Measurements from ENCODE around the gene PDAP1. TPM values are rescaled to one million over a fixed set of nuclear protein-coding genes. Genes with fewer than 3 reads are reported as not detected.

Gene PDAP1
- 94.9 TPM for polyA plus RNA-seq
- long read RNA-seq, donor 1, transcript PDAP1-201 (6 exons, 2,546 nt): major isoform, 21 of 58 reads
- long read RNA-seq, donor 1, partial matches to known transcripts: 21 of 58 reads
- long read RNA-seq, donor 1, other reads (novel, unspliced or antisense): 16 of 58 reads
- long read RNA-seq, donor 2, transcript PDAP1-201 (6 exons, 2,546 nt): major isoform, 32 of 38 reads
- long read RNA-seq, donor 2, partial matches to known transcripts: 5 of 38 reads
- long read RNA-seq, donor 2, other reads (novel, unspliced or antisense): 0 of 38 reads
- long read RNA-seq, donor 3, transcript PDAP1-201 (6 exons, 2,546 nt): major isoform, 34 of 58 reads
- long read RNA-seq, donor 3, partial matches to known transcripts: 23 of 58 reads
- long read RNA-seq, donor 3, other reads (novel, unspliced or antisense): 0 of 58 reads
- long read RNA-seq, donor 4, partial matches to known transcripts: 0 of 4 reads
- long read RNA-seq, donor 4, other reads (novel, unspliced or antisense): 0 of 4 reads
- long read RNA-seq, donor 5, transcript PDAP1-201 (6 exons, 2,546 nt): major isoform, 27 of 27 reads
- long read RNA-seq, donor 5, partial matches to known transcripts: 0 of 27 reads
- long read RNA-seq, donor 5, other reads (novel, unspliced or antisense): 0 of 27 reads
- long read RNA-seq, donor 6, transcript PDAP1-201 (6 exons, 2,546 nt): major isoform, 33 of 43 reads
- long read RNA-seq, donor 6, partial matches to known transcripts: 10 of 43 reads
- long read RNA-seq, donor 6, other reads (novel, unspliced or antisense): 0 of 43 reads
- long read RNA-seq, donor 7, transcript PDAP1-201 (6 exons, 2,546 nt): major isoform, 13 of 13 reads
- long read RNA-seq, donor 7, partial matches to known transcripts: 0 of 13 reads
- long read RNA-seq, donor 7, other reads (novel, unspliced or antisense): 0 of 13 reads
- long read RNA-seq, donor 8, transcript PDAP1-201 (6 exons, 2,546 nt): major isoform, 23 of 60 reads
- long read RNA-seq, donor 8, partial matches to known transcripts: 31 of 60 reads
- long read RNA-seq, donor 8, other reads (novel, unspliced or antisense): 5 of 60 reads
- long read RNA-seq, donor 9, transcript PDAP1-201 (6 exons, 2,546 nt): major isoform, 20 of 26 reads
- long read RNA-seq, donor 9, partial matches to known transcripts: 6 of 26 reads
- long read RNA-seq, donor 9, other reads (novel, unspliced or antisense): 0 of 26 reads
- long read RNA-seq, donor 10, transcript PDAP1-201 (6 exons, 2,546 nt): major isoform, 33 of 148 reads
- long read RNA-seq, donor 10, partial matches to known transcripts: 83 of 148 reads
- long read RNA-seq, donor 10, other reads (novel, unspliced or antisense): 32 of 148 reads
- long read RNA-seq, donor 11, transcript PDAP1-201 (6 exons, 2,546 nt): major isoform, 26 of 99 reads
- long read RNA-seq, donor 11, partial matches to known transcripts: 47 of 99 reads
- long read RNA-seq, donor 11, other reads (novel, unspliced or antisense): 26 of 99 reads

- H3K27me3 ChIP-seq (ENCODE audit: control insufficient read depth, insufficient read depth, low read length): no peaks in the 10 kb centered on the region
- peak within 1 kb of the TSS; percentile 88 for H3K27ac ChIP-seq (ENCODE audit: low read length)
- H3K4me3 ChIP-seq (ENCODE audit: low read length): peak within 1 kb of the TSS; percentile 90
- H3K9me3 ChIP-seq (ENCODE audit: control insufficient read depth, low read depth, low read length): no peaks in the 10 kb centered on the region
- H3K36me3 ChIP-seq (ENCODE audit: control insufficient read depth, insufficient read depth, low read length): peaks cover 42% of the 10 kb centered on the region
- H3K4me1 ChIP-seq (ENCODE audit: control insufficient read depth, insufficient read depth, low read length): peaks cover 4% of the 10 kb centered on the region
- no CpG with 5 or more reads among the region's 72 CpGs for WGBS (ENCODE audit: insufficient coverage, low lambda C conversion rate)
- peak; percentile 91 to 97 for DNase-seq
Measured at GRCh38 chr7:99408379-99409191, at the start of gene PDAP1, which contains the start of gene BUD31. Gene PDAP1, minus strand, starts transcription at chr7:99408597. Its CDS starts 49 bp downstream, at chr7:99408548. Gene BUD31, plus strand, starts transcription at chr7:99408969. Its CDS starts 2,124 bp downstream, at chr7:99411093.

GRCh38 chr7:99457650-99458493 lies 49.5 kb upstream of the PDAP1 start:
- H3K4me3 ChIP-seq (ENCODE audit: low read length): no peak overlapping the region
- no peaks in the 10 kb centered on the region for H3K4me1 ChIP-seq (ENCODE audit: control insufficient read depth, insufficient read depth, low read length)
- no peak for DNase-seq
- no peaks in the 10 kb centered on the region for H3K9me3 ChIP-seq (ENCODE audit: control insufficient read depth, low read depth, low read length)
- peaks cover 80% of the 10 kb centered on the region for H3K36me3 ChIP-seq (ENCODE audit: control insufficient read depth, insufficient read depth, low read length)
- no peak overlapping the region for H3K27ac ChIP-seq (ENCODE audit: low read length)
- no CpG with 5 or more reads among the region's 26 CpGs for WGBS (ENCODE audit: insufficient coverage, low lambda C conversion rate)
- no peaks in the 10 kb centered on the region for H3K27me3 ChIP-seq (ENCODE audit: control insufficient read depth, insufficient read depth, low read length)

- no peak for DNase-seq
- Histone ChIP-seq H3K4me3 (ENCODE audit: low read length) (no peak overlapping the region), H3K27ac (ENCODE audit: low read length) (no peak overlapping the region), H3K4me1 (ENCODE audit: control insufficient read depth, insufficient read depth, low read length) (no peaks in the 10 kb centered on the region), H3K27me3 (ENCODE audit: control insufficient read depth, insufficient read depth, low read length) (no peaks in the 10 kb centered on the region), H3K9me3 (ENCODE audit: control insufficient read depth, low read depth, low read length) (no peaks in the 10 kb centered on the region), H3K36me3 (ENCODE audit: control insufficient read depth, insufficient read depth, low read length) (peaks cover 87% of the 10 kb centered on the region)
- WGBS (ENCODE audit: insufficient coverage, low lambda C conversion rate): no CpG with 5 or more reads among the region's 6 CpGs
Measured at GRCh38 chr7:99457050-99457649, 48.8 kb upstream of the PDAP1 start.

GRCh38 chr7:99456288-99456687 lies 47.9 kb upstream of the PDAP1 start:
- WGBS (ENCODE audit: insufficient coverage, low lambda C conversion rate): no CpG with 5 or more reads among the region's 13 CpGs
- peaks cover 95% of the 10 kb centered on the region for H3K36me3 ChIP-seq (ENCODE audit: control insufficient read depth, insufficient read depth, low read length)
- no peak for DNase-seq
- no peak overlapping the region for H3K4me3 ChIP-seq (ENCODE audit: low read length)
- H3K27me3 ChIP-seq (ENCODE audit: control insufficient read depth, insufficient read depth, low read length): no peaks in the 10 kb centered on the region
- H3K4me1 ChIP-seq (ENCODE audit: control insufficient read depth, insufficient read depth, low read length): no peaks in the 10 kb centered on the region
- H3K27ac ChIP-seq (ENCODE audit: low read length): no peak overlapping the region
- no peaks in the 10 kb centered on the region for H3K9me3 ChIP-seq (ENCODE audit: control insufficient read depth, low read depth, low read length)

GRCh38 chr7:99455874-99456273 lies 47.5 kb upstream of the PDAP1 start:
- no CpG with 5 or more reads among the region's 9 CpGs for WGBS (ENCODE audit: insufficient coverage, low lambda C conversion rate)
- DNase-seq: no peak
- Histone ChIP-seq H3K4me3 (ENCODE audit: low read length) (no peak overlapping the region), H3K27me3 (ENCODE audit: control insufficient read depth, insufficient read depth, low read length) (no peaks in the 10 kb centered on the region), H3K4me1 (ENCODE audit: control insufficient read depth, insufficient read depth, low read length) (no peaks in the 10 kb centered on the region), H3K27ac (ENCODE audit: low read length) (no peak overlapping the region), H3K36me3 (ENCODE audit: control insufficient read depth, insufficient read depth, low read length) (peaks cover 96% of the 10 kb centered on the region), H3K9me3 (ENCODE audit: control insufficient read depth, low read depth, low read length) (no peaks in the 10 kb centered on the region)

- peaks cover 98% of the 10 kb centered on the region for H3K36me3 ChIP-seq (ENCODE audit: control insufficient read depth, insufficient read depth, low read length)
- H3K4me3 ChIP-seq (ENCODE audit: low read length): no peak overlapping the region
- WGBS (ENCODE audit: insufficient coverage, low lambda C conversion rate): no CpG with 5 or more reads among the region's 11 CpGs
Measured at GRCh38 chr7:99453105-99453504, 44.7 kb upstream of the PDAP1 start.

GRCh38 chr7:99452541-99452940 lies 44.1 kb upstream of the PDAP1 start:
- Histone ChIP-seq H3K27ac (ENCODE audit: low read length) (no peak overlapping the region), H3K27me3 (ENCODE audit: control insufficient read depth, insufficient read depth, low read length) (no peaks in the 10 kb centered on the region), H3K4me3 (ENCODE audit: low read length) (no peak overlapping the region), H3K4me1 (ENCODE audit: control insufficient read depth, insufficient read depth, low read length) (no peaks in the 10 kb centered on the region), H3K36me3 (ENCODE audit: control insufficient read depth, insufficient read depth, low read length) (peaks cover 98% of the 10 kb centered on the region), H3K9me3 (ENCODE audit: control insufficient read depth, low read depth, low read length) (no peaks in the 10 kb centered on the region)
- DNase-seq: no peak
- no CpG with 5 or more reads among the region's 13 CpGs for WGBS (ENCODE audit: insufficient coverage, low lambda C conversion rate)

More at GRCh38 chr7:99453105-99453504, 44.7 kb upstream of the PDAP1 start:
- H3K27ac ChIP-seq (ENCODE audit: low read length): no peak overlapping the region
- no peaks in the 10 kb centered on the region for H3K27me3 ChIP-seq (ENCODE audit: control insufficient read depth, insufficient read depth, low read length)
- H3K4me1 ChIP-seq (ENCODE audit: control insufficient read depth, insufficient read depth, low read length): no peaks in the 10 kb centered on the region
- DNase-seq: no peak
- H3K9me3 ChIP-seq (ENCODE audit: control insufficient read depth, low read depth, low read length): no peaks in the 10 kb centered on the region

GRCh38 chr7:99451936-99452335 lies 43.5 kb upstream of the PDAP1 start:
- H3K4me1 ChIP-seq (ENCODE audit: control insufficient read depth, insufficient read depth, low read length): no peaks in the 10 kb centered on the region
- H3K4me3 ChIP-seq (ENCODE audit: low read length): no peak overlapping the region
- H3K27me3 ChIP-seq (ENCODE audit: control insufficient read depth, insufficient read depth, low read length): no peaks in the 10 kb centered on the region
- H3K36me3 ChIP-seq (ENCODE audit: control insufficient read depth, insufficient read depth, low read length): peaks cover 97% of the 10 kb centered on the region
- no peaks in the 10 kb centered on the region for H3K9me3 ChIP-seq (ENCODE audit: control insufficient read depth, low read depth, low read length)
- DNase-seq: no peak
- no CpG with 5 or more reads among the region's 8 CpGs for WGBS (ENCODE audit: insufficient coverage, low lambda C conversion rate)
- no peak overlapping the region for H3K27ac ChIP-seq (ENCODE audit: low read length)
